Liver (tissue), 9 donors: Measurements from ENCODE around the gene CDH18. TPM values are rescaled to one million over a fixed set of nuclear protein-coding genes. Genes with fewer than 3 reads are reported as not detected.

Experiments
- DNase-seq: peaks from one replicate; pipeline ENCODE4 v3.0.0-alpha.2; 2017; ENCODE audit warnings: low spot score
- H3K27ac ChIP-seq, 2 donors: one replicate each; pipeline ENCODE4 v1.7.0; 2013; ENCODE audit warnings: inconsistent platforms in 2 of 2, low read length in 2 of 2, control low read depth in 1 of 2, low read depth in 1 of 2, mild to moderate bottlenecking in 1 of 2
- H3K27me3 ChIP-seq, 4 donors: one replicate each; pipeline versions ENCODE4 v1.6.1 to v1.7.0; 2013; ENCODE audit warnings: low read length in 3 of 4, inconsistent platforms in 1 of 4, mild to moderate bottlenecking in 1 of 4, moderate library complexity in 1 of 4; ENCODE audit not compliant: control insufficient read depth in 4 of 4, insufficient read depth in 4 of 4
- H3K36me3 ChIP-seq, 4 donors: one replicate each; pipeline versions ENCODE4 v1.6.1 to v1.7.0; 2013; ENCODE audit warnings: low read length in 3 of 4, mild to moderate bottlenecking in 3 of 4, low read depth in 1 of 4, moderate library complexity in 1 of 4; ENCODE audit not compliant: control insufficient read depth in 4 of 4, insufficient read depth in 3 of 4
- H3K4me1 ChIP-seq, 4 donors: one replicate each; pipeline versions ENCODE4 v1.6.1 to v1.7.0; 2013; ENCODE audit warnings: low read length in 3 of 4, mild to moderate bottlenecking in 3 of 4, moderate library complexity in 1 of 4; ENCODE audit not compliant: control insufficient read depth in 4 of 4, insufficient read depth in 4 of 4
- H3K4me3 ChIP-seq, 3 donors: one replicate each; pipeline versions ENCODE4 v1.6.1 to v1.7.0; 2013; ENCODE audit warnings: low read length in 3 of 3, control low read depth in 1 of 3, low read depth in 1 of 3, mild to moderate bottlenecking in 1 of 3
- H3K9ac ChIP-seq, 2 donors: one replicate each; pipeline ENCODE4 v1.7.0; 2013; ENCODE audit warnings: low read length in 2 of 2, mild to moderate bottlenecking in 2 of 2, moderate library complexity in 2 of 2, control low read depth in 1 of 2, low read depth in 1 of 2
- H3K9me3 ChIP-seq, 4 donors: one replicate each; pipeline versions ENCODE4 v1.6.1 to v1.7.0; 2013; ENCODE audit warnings: low read length in 3 of 4; ENCODE audit not compliant: control insufficient read depth in 4 of 4
- CTCF ChIP-seq: fragments of 150-350 bp; IDR thresholded peaks from 2 replicates; pipeline ENCODE4 v1.5.1; 2017; ENCODE audit warnings: improper control_type of control experiment, low read depth, low read length; ENCODE audit not compliant: missing input control
- EGR1 ChIP-seq, 2 donors: IDR thresholded peaks; 2 replicates each; pipeline ENCODE4 v1.6.1; 2016 to 2018; ENCODE audit warnings: antibody characterized with exemption in 2 of 2, low read depth in 2 of 2
- FOXA1 ChIP-seq: IDR thresholded peaks from 2 replicates; pipeline ENCODE4 v1.6.1; 2016; ENCODE audit warnings: antibody characterized with exemption
- FOXA2 ChIP-seq: IDR thresholded peaks from 2 replicates; pipeline ENCODE4 v1.6.1; 2016; ENCODE audit warnings: antibody characterized with exemption
- GABPA ChIP-seq, 2 donors: IDR thresholded peaks in 1 of 2; conservative IDR thresholded peaks in 1 of 2; 2 replicates each; pipeline ENCODE4 v1.6.1; 2016; ENCODE audit warnings: antibody characterized with exemption in 2 of 2, mild to moderate bottlenecking in 1 of 2, moderate library complexity in 1 of 2
- HNF4A ChIP-seq, 2 donors: conservative IDR thresholded peaks; 2 replicates each; pipeline ENCODE4 v1.6.1; 2016; ENCODE audit warnings: antibody characterized with exemption in 2 of 2, mild to moderate bottlenecking in 2 of 2
- HNF4G ChIP-seq: IDR thresholded peaks from 2 replicates; pipeline ENCODE4 v1.6.1; 2016; ENCODE audit warnings: antibody characterized with exemption
- JUND ChIP-seq, 2 donors: IDR thresholded peaks; 2 replicates each; pipeline ENCODE4 v1.6.1; 2016; ENCODE audit warnings: antibody characterized with exemption in 2 of 2
- MAX ChIP-seq: IDR thresholded peaks from 2 replicates; pipeline ENCODE4 v1.6.1; 2016; ENCODE audit warnings: antibody characterized with exemption
- NR2F2 ChIP-seq: IDR thresholded peaks from 2 replicates; pipeline ENCODE4 v1.6.1; 2016; ENCODE audit warnings: antibody characterized with exemption
- RAD21 ChIP-seq, 2 donors: IDR thresholded peaks; 2 replicates each; pipeline ENCODE4 v1.6.1; 2016; ENCODE audit warnings: antibody characterized with exemption in 2 of 2, mild to moderate bottlenecking in 2 of 2
- RXRA ChIP-seq, 2 donors: IDR thresholded peaks; 2 replicates each; pipeline ENCODE4 v1.6.1; 2017 to 2018; ENCODE audit warnings: antibody characterized with exemption in 2 of 2, mild to moderate bottlenecking in 1 of 2
- SP1 ChIP-seq: IDR thresholded peaks from 2 replicates; pipeline ENCODE4 v1.6.1; 2018; ENCODE audit warnings: antibody characterized with exemption, mild to moderate bottlenecking
- TAF1 ChIP-seq: conservative IDR thresholded peaks from 2 replicates; pipeline ENCODE4 v1.6.1; 2016; ENCODE audit warnings: antibody characterized with exemption, mild to moderate bottlenecking
- YY1 ChIP-seq: IDR thresholded peaks from 2 replicates; pipeline ENCODE4 v1.6.1; 2016; ENCODE audit warnings: antibody characterized with exemption, mild to moderate bottlenecking
- WGBS: extraction: QIAGEN DNeasy Blood & Tissue Kit; methylation state at CpG from one replicate; pipeline ENCODE4 v1.1.7; 2013; 5-methylcytosine and 5-hydroxymethylcytosine counted together
- polyA plus RNA-seq, 2 donors: library from polyadenylated mRNA; stranded (reverse) in 1 of 2; unstranded in 1 of 2; fragments of 200-250 nt in 1 of 2; fragments of >200 nt in 1 of 2; fragmentation: Nextera tagmentation in 1 of 2; extraction: Ambion mirVana in 1 of 2; gene quantifications; one replicate each; pipeline versions ENCODE4 v1.2.1 to v1.2.3, GENCODE V29; 2013 to 2015
- total RNA-seq, 2 donors: library from RNA; depleted of rRNA; stranded (reverse); fragments of >200 nt; gene quantifications; one replicate each; pipeline ENCODE4 v1.2.3, GENCODE V29; 2014
- TF ChIP-seq, protein P1 (sequence below): IDR thresholded peaks from 2 replicates; pipeline ENCODE4 v1.6.1; 2016; ENCODE audit warnings: antibody characterized with exemption
- TF ChIP-seq, protein P2 (sequence below): IDR thresholded peaks from 2 replicates; pipeline ENCODE4 v1.6.1; 2016; ENCODE audit warnings: antibody characterized with exemption
- TF ChIP-seq, protein P3 (sequence below): IDR thresholded peaks from 2 replicates; pipeline ENCODE4 v1.6.1; 2016; ENCODE audit warnings: antibody characterized with exemption, mild to moderate bottlenecking
- donor health status: healthy.
- donor health status: healthy.
- donor health status: healthy.
- donor health status: healthy.
- donor health status: healthy.

CDH18 gene
- total and polyA plus RNA-seq, 4 donors = 0.19 TPM; not detected in 3

- H3K27ac ChIP-seq = no peak overlapping the region
- H3K4me3 ChIP-seq = no peak overlapping the region
- no peaks in the 10 kb centered on the region for H3K36me3 ChIP-seq
- no peak overlapping the region for H3K9ac ChIP-seq
- TF ChIP-seq GABPA (IDR thresholded peaks at IDR 0.05 in 1 of 2, conservative IDR thresholded peaks at IDR 0.05 in 1 of 2) (no peak), NR2F2 (no peak)
- peaks cover 0 to 4% (median 0%) of the 10 kb centered on the region in 4 donors for H3K9me3 ChIP-seq
- DNase-seq = no peak
- H3K27me3 ChIP-seq = no peaks in the 10 kb centered on the region
- no peaks in the 10 kb centered on the region for H3K4me1 ChIP-seq
- 91% methylated on average over 1 of the region's 1 CpG for WGBS
Observed at GRCh38 chr5:19874811-19875210, 113.2 kb downstream of the CDH18 start.

- no peak for DNase-seq
- H3K9ac ChIP-seq = no peak overlapping the region
- WGBS = 75% methylated on average over 2 of the region's 2 CpGs
- no peak for TF ChIP-seq SP1
- TF ChIP-seq, protein P1, sequence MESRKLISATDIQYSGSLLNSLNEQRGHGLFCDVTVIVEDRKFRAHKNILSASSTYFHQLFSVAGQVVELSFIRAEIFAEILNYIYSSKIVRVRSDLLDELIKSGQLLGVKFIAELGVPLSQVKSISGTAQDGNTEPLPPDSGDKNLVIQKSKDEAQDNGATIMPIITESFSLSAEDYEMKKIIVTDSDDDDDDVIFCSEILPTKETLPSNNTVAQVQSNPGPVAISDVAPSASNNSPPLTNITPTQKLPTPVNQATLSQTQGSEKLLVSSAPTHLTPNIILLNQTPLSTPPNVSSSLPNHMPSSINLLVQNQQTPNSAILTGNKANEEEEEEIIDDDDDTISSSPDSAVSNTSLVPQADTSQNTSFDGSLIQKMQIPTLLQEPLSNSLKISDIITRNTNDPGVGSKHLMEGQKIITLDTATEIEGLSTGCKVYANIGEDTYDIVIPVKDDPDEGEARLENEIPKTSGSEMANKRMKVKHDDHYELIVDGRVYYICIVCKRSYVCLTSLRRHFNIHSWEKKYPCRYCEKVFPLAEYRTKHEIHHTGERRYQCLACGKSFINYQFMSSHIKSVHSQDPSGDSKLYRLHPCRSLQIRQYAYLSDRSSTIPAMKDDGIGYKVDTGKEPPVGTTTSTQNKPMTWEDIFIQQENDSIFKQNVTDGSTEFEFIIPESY = no peak
- no peak for TF ChIP-seq EGR1 (IDR thresholded peaks at IDR 0.05; ENCODE audit: low read depth in 2 of 2)
- no peak for TF ChIP-seq GABPA (IDR thresholded peaks at IDR 0.05 in 1 of 2, conservative IDR thresholded peaks at IDR 0.05 in 1 of 2)
- TF ChIP-seq MAX = no peak
- no peak for TF ChIP-seq HNF4A (conservative IDR thresholded peaks at IDR 0.05)
- no peak for TF ChIP-seq JUND (IDR thresholded peaks at IDR 0.05)
- TF ChIP-seq TAF1 = no peak
- no peak for TF ChIP-seq NR2F2
- H3K9me3 ChIP-seq = no peaks in the 10 kb centered on the region
- no peak overlapping the region for H3K27ac ChIP-seq
- no peaks in the 10 kb centered on the region for H3K4me1 ChIP-seq
- no peak overlapping the region for H3K4me3 ChIP-seq
- H3K27me3 ChIP-seq = no peaks in the 10 kb centered on the region
- no peaks in the 10 kb centered on the region for H3K36me3 ChIP-seq
Observed at GRCh38 chr5:19866090-19866450, 121.9 kb downstream of the CDH18 start.

DNA sequence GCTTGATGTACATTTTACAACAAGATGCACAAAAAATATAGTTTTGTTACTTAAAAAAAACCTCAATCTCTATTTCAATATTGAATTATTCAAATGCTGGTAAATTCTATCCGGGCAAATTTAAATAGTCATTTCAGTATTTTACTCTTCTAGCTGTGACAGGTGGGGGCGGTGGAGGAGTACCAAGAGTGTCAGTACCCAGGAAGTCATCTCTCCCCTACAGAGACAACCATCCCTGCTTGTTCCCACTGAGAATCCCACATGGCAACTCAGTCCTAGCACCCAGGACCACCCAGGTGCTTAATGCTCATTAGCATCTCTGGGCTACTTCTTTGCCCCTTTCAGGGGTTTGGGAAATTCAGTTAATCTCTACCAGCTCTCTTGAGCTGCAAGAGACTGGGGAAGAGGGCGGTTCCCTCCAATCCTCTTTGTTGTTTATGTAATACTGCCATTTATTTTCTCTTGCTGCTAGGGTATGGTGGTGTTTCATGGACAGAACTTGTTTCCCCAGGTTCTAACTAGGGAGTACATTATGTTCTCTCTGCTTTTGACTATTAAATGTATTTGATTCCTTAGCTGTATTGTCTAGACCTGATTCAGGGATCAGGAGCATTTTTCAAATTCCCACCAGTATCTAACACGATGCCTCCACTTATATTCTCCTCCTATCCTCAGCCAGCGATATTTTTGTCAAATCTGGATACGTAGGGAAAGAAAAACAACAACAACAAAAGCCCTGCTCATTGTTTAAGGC, 122.5 kb downstream of the CDH18 start:
- DNase-seq = no peak
- Histone ChIP-seq H3K4me1 (no peaks in the 10 kb centered on the region), H3K9me3 (no peaks in the 10 kb centered on the region), H3K36me3 (no peaks in the 10 kb centered on the region), H3K9ac (no peak overlapping the region), H3K27me3 (no peaks in the 10 kb centered on the region), H3K4me3 (no peak overlapping the region), H3K27ac (no peak overlapping the region)
- 73% methylated on average over 6 of the region's 6 CpGs for WGBS
- TF ChIP-seq FOXA2 (no peak), CTCF (no peak), HNF4G (no peak), EGR1 (IDR thresholded peaks at IDR 0.05; ENCODE audit: low read depth in 2 of 2) (no peak), JUND (IDR thresholded peaks at IDR 0.05) (no peak), RXRA (IDR thresholded peaks at IDR 0.05) (no peak), MAX (no peak), TAF1 (no peak), RAD21 (IDR thresholded peaks at IDR 0.05) (no peak), GABPA (IDR thresholded peaks at IDR 0.05 in 1 of 2, conservative IDR thresholded peaks at IDR 0.05 in 1 of 2) (no peak), NR2F2 (no peak), SP1 (no peak), YY1 (no peak), HNF4A (conservative IDR thresholded peaks at IDR 0.05) (no peak), FOXA1 (no peak)
- TF ChIP-seq, protein P2, sequence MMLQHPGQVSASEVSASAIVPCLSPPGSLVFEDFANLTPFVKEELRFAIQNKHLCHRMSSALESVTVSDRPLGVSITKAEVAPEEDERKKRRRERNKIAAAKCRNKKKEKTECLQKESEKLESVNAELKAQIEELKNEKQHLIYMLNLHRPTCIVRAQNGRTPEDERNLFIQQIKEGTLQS = no peak
- TF ChIP-seq, protein P3, sequence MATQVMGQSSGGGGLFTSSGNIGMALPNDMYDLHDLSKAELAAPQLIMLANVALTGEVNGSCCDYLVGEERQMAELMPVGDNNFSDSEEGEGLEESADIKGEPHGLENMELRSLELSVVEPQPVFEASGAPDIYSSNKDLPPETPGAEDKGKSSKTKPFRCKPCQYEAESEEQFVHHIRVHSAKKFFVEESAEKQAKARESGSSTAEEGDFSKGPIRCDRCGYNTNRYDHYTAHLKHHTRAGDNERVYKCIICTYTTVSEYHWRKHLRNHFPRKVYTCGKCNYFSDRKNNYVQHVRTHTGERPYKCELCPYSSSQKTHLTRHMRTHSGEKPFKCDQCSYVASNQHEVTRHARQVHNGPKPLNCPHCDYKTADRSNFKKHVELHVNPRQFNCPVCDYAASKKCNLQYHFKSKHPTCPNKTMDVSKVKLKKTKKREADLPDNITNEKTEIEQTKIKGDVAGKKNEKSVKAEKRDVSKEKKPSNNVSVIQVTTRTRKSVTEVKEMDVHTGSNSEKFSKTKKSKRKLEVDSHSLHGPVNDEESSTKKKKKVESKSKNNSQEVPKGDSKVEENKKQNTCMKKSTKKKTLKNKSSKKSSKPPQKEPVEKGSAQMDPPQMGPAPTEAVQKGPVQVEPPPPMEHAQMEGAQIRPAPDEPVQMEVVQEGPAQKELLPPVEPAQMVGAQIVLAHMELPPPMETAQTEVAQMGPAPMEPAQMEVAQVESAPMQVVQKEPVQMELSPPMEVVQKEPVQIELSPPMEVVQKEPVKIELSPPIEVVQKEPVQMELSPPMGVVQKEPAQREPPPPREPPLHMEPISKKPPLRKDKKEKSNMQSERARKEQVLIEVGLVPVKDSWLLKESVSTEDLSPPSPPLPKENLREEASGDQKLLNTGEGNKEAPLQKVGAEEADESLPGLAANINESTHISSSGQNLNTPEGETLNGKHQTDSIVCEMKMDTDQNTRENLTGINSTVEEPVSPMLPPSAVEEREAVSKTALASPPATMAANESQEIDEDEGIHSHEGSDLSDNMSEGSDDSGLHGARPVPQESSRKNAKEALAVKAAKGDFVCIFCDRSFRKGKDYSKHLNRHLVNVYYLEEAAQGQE = no peak
